Stimulated activated CD4-positive, alpha-beta T cell treated with anti-CD3 and anti-CD28 coated beads, TNF-alpha, amount 100 ng/mL, for 4 hours (primary cell): ENCODE data around the gene CCL2.
"Not testable (repeated sequence)": the region's sequence is repeated elsewhere in the genome, so short reads cannot be mapped to it uniquely, and the experiment has no call there.

Experiments used
- DNase-seq, 3 experiments: peaks; one replicate each; pipeline ENCODE4 v3.0.0-alpha.2; 2020; ENCODE audit warnings: low read depth in 3 of 3

Gene CCL2

GRCh38 chr17:34254651-34255380 lies at the start of gene CCL2:
CCL2 (plus strand) TSS chr17:34255285; CDS start chr17:34255350, 65 bp downstream.
- no peak for DNase-seq

- DNase-seq: no peak
Measured at GRCh38 chr17:34205401-34205800, 49.7 kb upstream of the CCL2 start.

- DNase-seq: no peak
Measured at GRCh38 chr17:34206569-34206968, 48.5 kb upstream of the CCL2 start.

- DNase-seq: no peak
Measured at GRCh38 chr17:34207572-34207971, 47.5 kb upstream of the CCL2 start.

GRCh38 chr17:34218748-34219147 lies 36.3 kb upstream of the CCL2 start:
- DNase-seq: no peak

GRCh38 chr17:34219405-34219804 lies 35.7 kb upstream of the CCL2 start:
- DNase-seq: no peak

GRCh38 chr17:34220045-34220751 lies 34.9 kb upstream of the CCL2 start:
- DNase-seq: no peak

DNA sequence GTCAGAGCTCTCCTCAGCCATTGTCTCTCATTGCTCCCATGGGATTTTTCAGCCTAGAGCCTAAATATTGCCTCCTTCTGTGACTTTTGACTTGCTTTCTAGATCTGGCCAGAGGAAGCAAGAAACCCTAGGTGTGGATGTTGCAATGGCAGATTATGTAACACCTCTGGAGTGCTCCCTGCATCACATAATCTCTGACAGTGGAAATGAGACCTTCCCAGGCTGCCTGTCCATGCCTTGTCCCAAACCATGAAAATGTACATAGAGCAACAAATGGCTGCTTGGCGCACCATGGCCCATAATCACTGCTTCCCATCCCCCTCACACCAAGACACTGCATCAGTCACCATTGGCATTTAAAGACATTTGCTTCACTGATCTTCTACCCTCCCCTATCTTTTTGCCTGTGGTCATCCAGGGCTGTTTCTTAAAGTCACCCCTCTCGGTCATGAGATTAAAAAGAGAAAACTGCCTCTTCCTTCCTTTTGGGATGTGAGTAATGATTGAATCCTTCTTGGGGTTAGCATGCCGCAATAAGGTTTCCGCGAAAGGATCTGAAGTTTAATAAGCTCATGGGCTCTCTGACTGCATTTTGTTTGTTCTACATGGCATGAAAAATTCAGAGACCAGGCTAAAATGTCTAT lies 34.2 kb upstream of the CCL2 start:
- DNase-seq: no peak

DNA sequence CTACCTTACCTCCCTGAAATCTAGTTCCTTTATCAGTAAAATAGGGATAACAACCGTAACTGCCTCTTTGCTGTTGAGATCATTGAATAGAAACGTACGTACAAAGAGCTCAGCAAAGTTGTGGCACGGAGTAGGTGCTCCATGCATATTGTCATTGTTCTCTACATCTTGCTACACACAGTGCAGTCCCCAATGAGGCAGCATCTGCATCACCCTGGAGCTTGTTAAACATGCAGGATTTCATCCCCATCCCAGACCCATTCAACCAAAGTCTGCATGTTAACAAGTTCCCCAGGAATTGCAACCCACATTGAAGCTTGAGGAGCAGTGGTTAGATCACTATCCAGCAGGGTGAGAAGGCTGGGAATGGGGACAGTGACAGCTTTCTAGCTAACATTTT lies 33.7 kb upstream of the CCL2 start:
- no peak for DNase-seq

GRCh38 chr17:34222722-34223497 lies 32.2 kb upstream of the CCL2 start:
- no peak for DNase-seq

GRCh38 chr17:34225046-34225445 lies 30.0 kb upstream of the CCL2 start:
- DNase-seq: no peak

DNA sequence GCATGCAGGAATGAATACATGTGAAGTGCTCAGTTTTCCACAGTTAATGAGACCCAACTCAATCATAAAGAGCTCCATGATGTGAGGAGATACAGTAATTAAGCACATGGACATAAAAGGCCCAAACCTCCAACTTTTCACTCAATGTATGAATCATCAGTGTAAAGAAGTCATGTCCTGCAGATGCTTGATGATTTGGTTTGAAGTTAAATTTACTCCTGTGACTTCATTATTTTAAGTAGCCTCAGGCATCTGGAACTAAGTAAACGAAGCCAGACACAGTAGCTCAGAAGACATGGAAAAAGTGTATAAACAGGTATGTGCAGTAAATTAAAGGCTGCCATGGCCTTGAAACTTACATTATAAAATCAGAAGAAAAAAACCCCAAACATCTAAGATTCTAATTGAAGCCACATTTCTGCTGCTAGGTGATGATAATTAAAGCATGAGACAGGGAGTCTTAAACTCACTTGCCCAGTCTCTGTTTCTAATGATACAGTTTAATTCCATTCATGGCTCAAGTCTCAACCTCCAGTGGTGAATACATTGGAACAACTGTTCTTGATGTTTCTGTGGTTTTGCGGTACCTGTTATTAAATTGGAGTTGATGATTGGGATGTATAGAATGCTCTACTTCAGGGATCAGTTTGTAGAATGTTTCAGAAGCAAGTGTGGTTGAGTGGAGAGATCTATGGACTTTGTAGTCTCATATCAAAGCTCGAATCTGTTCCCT lies 28.9 kb upstream of the CCL2 start:
- no peak for DNase-seq

DNA sequence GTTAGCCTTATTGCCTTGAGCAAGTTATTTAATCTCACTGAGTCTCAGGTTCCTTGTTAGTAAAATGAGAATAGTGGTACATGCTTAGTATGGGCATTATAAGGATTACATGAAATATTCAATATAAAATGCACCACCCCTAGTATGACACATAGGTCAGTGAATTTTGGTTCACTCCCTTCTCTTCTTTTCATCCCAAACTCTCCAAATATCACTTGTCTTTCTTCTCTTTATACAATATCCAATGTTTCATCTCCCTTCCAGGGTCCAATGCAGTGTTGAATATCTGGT lies 28.4 kb upstream of the CCL2 start:
- DNase-seq: no peak

GRCh38 chr17:34227293-34227692 lies 27.8 kb upstream of the CCL2 start:
- DNase-seq: not testable (repeated sequence)

DNA sequence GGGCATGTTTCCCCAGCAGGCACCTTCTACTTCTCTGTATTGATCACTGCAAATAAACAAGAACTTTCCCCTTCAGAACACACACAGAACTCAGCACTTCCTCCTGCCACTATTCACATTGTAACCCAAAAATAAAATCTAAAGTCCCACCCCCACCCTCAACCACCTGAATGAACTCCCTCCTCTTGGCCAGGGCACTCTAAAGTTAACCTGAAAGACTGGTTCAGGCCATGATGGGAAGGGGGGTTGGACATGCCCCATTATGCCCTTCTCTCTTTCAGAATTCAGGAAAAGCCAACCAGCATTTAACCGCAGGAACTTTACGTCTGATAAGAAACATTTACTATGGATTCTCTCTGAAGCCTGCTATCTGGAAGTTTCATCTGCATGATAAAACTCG lies 27.4 kb upstream of the CCL2 start:
- DNase-seq: no peak

DNA sequence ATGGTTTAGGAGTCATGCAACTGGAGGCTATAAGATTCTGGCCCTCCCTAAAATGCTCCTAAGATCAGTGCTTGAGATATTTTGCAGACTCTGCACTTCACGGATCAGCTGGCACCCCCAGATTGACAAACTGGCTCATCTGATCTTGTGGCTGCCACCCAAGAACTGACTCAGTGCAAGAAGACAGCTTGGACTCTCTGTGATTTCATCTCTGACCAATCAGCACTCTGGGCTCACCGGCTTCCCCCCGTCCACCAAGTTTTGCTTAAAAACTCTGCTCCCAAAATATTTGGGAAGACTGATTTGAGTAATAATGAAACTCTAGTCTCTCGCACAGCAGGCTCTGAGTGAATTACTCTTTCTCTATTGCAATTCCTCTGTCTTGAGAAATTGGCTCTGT lies 26.3 kb upstream of the CCL2 start:
- DNase-seq: no peak

- no peak for DNase-seq
Measured at GRCh38 chr17:34230342-34230741, 24.7 kb upstream of the CCL2 start.

DNA sequence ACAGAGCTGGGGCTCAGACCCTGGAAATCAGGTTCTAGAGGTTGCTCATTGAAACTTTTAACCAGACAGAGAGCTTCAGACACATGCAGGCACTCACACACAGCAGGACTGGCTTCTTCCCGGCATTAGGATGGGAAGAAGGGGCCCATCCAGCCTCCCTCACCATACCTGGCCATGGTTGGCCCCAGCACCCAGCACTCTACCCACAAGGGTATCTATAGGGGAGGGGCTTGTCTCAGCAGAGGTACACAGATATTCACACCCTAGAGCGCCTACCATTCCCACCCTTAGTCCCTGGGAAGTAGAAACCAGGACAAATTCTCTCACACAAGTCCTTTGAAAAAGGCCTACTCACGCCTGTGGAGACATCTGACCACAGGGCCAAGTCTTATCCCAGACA lies 20.5 kb upstream of the CCL2 start:
- no peak for DNase-seq

DNA sequence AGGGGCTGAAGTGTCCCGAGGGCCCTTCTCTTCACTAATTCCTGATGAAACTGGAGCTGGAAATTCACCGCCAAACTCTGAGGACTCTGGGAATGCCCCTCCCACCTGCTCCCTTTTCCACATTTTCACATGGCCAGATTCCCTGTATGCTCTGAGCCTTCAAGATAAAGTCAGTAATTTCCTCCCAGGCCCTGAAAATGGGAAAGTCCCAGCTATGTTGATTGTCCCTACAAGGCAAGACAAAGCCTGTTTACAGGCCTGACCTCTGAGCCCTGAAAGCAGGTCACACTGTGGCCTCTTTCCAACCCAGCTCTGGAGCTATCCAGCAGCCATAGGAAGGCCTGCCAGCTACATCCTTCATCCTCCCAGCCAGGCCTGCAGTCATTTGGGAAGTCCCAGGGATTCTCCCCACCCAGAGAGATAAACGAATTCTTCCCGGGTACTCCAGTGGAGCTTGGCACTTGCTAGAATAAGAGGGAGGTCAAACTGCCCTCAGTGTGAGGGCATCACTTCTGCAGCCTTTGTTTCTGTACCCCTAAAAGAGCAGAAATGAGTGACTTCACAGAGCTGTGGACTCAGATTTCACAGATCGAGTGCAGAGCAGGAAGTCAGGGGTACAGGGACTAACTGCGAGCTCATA lies 19.6 kb upstream of the CCL2 start:
- no peak for DNase-seq

DNA sequence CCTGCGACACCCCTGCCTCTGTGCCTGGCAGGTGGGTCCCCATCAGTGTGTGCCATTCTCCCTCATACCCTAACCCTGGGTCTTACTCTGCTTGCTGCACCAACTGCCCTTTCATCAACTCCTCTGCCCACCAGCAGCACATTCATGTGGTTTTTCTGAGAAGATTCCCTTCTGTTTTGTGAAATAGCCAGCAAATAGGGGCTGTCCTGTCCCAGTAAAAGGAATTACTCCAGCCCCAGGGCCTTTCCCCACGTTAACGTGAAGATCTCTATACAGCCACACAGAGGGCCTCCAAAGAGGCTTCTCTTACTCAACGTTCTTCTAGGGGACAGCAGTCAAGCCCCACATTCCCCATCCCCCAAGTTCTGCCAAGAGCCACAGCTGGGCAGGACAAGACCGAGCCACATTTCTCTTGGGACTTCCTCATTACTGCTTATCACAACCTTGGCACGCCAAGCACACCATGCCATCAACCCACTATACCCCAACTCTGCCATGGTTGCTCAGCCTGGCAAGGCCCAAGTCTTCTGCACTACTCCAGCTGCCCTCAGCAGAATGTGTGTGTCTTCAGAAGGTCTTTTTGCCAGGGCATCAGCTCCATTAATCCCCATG lies 18.7 kb upstream of the CCL2 start:
- DNase-seq: no peak

- DNase-seq: no peak
Measured at GRCh38 chr17:34237458-34237857, 17.6 kb upstream of the CCL2 start.
